HG03139 (cell line): ENCODE data around the gene KRTAP2-1.
"Not testable (repeated sequence)": the region's sequence is repeated elsewhere in the genome, so short reads cannot be mapped to it uniquely, and the experiment has no call there.

Experiments used
- ATAC-seq: cut with Tn5 transposase; IDR thresholded peaks from one replicate; pipeline ENCODE4 v1.9.1; 2021; ENCODE audit not compliant: unreplicated experiment

Gene KRTAP2-1

GRCh38 chr17:41058741-41059140 is 11.6 kb upstream of the KRTAP2-1 start:
- no peak for ATAC-seq

GRCh38 chr17:41057547-41057946 is 10.4 kb upstream of the KRTAP2-1 start:
- ATAC-seq = no peak

GRCh38 chr17:41055130-41055529 is 8.0 kb upstream of the KRTAP2-1 start, which contains the start of gene KRTAP2-2:
TSS of gene KRTAP2-2 (minus strand) at chr17:41055230. CDS start at chr17:41055211, 19 bp downstream.
- ATAC-seq = not testable (repeated sequence)

DNA sequence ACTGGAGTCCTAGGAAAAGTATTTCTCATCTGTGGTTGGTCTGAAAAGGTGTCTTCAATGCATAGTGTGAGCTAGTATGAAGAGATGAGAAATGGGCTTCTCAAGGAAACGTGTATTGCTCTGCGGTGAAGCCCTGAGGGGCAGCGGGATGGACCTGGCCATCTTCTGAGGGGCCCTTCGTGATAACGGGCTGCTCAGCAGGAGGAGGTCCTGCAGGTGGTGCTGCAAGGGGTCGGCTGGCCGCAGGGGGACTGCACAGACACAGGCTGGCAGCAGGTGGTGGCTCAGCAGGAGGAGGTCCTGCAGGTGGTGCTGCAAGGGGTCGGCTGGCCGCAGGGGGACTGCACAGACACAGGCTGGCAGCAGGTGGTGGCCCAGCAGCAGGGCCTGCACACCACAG is 7.4 kb upstream of the KRTAP2-1 start:
- not testable (repeated sequence) for ATAC-seq

- ATAC-seq = no peak
Measured at GRCh38 chr17:41054025-41054424, 6.9 kb upstream of the KRTAP2-1 start.

DNA sequence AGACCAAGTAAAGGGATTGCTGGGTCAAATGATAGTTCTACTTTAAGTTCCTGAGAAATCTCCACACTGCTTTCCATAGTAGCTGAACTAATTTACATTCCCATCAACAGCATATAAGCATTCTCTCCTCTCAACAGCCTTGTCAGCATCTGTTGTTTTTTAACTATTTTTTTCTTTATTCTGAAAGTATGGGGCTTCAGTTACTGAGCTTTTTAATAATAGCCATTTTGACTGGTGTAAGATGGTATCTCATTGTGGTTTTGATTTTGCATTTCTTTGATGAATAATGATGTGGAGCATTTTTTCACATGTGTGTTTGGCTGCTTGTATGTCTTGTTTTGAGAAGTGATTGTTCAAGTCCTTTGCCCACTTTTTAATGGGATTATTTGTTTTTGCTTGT is 5.5 kb upstream of the KRTAP2-1 start:
- no peak for ATAC-seq

DNA sequence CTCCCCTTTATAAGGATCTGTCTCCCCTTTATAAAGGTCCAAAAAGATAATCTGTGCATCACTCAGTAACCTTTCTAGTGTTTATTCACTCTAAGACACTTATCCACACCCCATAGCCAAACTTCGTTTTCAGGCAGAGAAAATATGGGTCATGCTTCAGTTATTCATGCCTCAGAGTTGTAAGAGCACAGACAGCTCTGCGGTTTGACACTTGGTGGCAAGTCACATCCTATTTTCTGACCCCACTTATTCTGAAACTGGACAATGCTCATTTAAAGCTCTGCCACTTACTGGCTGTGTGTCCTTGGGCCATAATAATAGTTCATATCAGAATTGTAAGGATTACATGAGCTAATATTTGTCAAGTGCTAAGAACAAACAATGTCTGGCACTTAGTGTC is 2.0 kb upstream of the KRTAP2-1 start:
- ATAC-seq = no peak

DNA sequence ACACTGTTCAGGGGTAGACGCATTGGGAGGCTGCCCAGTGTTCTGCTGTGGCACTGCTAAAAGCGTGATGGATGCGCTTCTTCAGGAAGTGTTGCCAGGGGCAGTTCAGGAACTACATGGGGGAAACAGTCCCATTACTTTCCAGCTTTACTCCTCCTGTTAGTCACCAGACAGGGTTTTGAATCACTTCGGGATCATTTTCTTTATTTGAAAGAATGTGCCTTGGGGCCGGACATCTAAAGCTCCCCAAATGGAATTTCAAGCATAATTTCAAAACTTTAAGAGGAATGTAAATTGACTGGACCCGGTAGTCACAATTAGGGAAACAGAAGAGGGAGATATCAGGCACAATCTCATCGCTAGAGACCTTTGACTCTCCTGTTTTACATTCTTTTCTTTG is 1.3 kb upstream of the KRTAP2-1 start:
- no peak for ATAC-seq

GRCh38 chr17:41042953-41043352 is 4.2 kb downstream of the KRTAP2-1 start:
- no peak for ATAC-seq

DNA sequence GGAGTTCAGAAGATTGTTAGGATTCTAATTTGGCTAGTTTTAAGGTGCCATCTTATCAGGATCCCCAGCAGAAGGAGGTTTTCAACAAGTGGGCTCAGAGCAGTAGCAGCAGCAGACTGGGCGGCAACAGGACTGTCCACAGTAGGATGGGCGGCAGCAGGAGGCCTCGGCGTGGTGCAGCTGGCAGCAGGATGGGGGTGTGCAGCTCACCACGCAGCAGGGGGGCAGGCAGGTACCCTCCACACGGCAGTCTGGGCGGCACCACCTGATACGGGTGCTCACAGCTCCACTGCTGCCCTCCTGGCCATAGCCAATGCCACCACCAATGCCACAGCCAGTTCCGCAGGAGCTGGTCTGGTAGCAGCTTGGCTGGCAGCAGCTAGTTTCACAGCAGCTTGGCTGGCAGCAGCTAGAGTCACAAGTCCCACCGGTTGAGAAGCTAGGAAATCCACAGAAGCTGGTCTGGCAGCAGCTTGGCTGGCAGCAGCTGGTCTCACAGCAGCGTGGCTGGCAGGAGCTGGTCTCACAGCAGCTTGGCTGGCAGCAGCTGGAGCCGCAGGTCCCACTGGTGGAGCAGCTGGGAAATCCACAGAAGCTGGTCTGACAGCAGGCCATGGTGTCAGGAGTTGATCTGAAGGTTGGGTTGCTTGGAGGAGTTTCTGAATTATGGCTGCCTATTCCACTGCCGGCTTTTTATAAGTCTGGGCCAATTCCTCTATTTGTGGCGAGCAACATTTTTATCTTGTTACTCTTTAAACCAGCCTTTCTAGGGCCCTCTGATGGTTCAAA is 6.1 kb downstream of the KRTAP2-1 start, which contains the start of gene KRTAP1-1:
KRTAP1-1 (minus strand) TSS at position 668 of the 789 bp plus-strand sequence; CDS start at position 615, 53 bp downstream.
- not testable (repeated sequence) for ATAC-seq

GRCh38 chr17:41037853-41038350 is 9.2 kb downstream of the KRTAP2-1 start:
- ATAC-seq = no peak

DNA sequence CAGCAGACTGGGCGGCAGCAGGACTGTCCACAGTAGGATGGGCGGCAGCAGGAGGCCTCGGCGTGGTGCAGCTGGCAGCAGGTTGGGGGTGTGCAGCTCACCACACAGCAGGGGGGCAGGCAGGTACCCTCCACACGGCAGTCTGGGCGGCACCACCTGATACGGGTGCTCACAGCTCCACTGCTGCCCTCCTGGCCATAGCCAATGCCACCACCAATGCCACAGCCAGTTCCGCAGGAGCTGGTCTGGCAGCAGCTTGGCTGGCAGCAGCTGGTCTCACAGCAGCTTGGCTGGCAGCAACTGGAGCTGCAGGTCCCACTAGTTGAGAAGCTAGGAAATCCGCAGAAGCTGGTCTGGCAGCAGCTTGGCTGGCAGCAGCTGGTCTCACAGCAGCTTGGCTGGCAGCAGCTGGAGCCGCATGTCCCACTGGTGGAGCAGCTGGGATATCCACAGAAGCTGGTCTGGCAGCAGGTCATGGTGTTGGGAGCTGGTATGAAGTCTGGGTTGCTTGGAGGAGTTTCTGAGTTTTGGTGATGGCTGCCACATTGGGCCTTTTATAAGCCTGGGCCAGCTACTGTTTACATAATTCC is 12.7 kb downstream of the KRTAP2-1 start, which contains the start of gene KRTAP1-3:
KRTAP1-3 (minus strand) TSS at position 529 of the 590 bp plus-strand sequence; CDS start at position 476, 53 bp downstream.
- not testable (repeated sequence) for ATAC-seq

DNA sequence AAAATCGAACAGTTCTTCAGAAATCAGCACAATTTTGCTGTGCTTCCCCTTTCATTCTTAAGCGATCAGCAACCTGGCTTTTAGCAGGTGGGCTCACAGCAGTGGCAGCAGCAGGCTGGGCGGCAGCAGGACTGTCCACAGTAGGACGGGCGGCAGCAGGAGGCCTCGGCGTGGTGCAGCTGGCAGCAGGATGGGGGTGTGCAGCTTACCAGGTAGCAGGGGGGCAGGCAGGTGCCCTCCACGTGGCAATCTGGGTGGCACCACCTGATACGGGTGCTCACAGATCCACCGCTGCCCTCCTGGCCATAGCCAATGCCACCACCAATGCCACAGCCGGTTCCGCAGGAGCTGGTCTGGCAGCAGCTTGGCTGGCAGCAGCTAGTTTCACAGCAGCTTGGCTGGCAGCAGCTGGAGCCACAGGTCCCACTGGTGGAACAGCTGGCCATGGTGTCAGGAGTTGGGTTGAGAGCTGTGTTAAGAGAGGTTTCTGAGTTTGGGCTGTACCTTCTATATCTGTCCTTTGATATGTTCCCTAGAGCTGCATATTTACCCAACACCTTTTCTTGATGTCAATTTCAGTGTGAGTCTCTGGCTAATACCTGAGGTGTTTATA is 17.4 kb downstream of the KRTAP2-1 start, which contains the start of gene KRTAP1-4:
KRTAP1-4 (minus strand) TSS at position 563 of the 613 bp plus-strand sequence; CDS start at position 446, 117 bp downstream.
- no peak for ATAC-seq

GRCh38 chr17:41026715-41027471 is 20.2 kb downstream of the KRTAP2-1 start, which contains the start of gene KRTAP1-5:
TSS of gene KRTAP1-5 (minus strand) at chr17:41027208. CDS start at chr17:41027155, 53 bp downstream.
- no peak for ATAC-seq

- ATAC-seq = no peak
Measured at GRCh38 chr17:41024697-41025096, 22.4 kb downstream of the KRTAP2-1 start.

- no peak for ATAC-seq
Measured at GRCh38 chr17:41020336-41020735, 26.8 kb downstream of the KRTAP2-1 start.

- ATAC-seq = no peak
Measured at GRCh38 chr17:41019415-41019814, 27.7 kb downstream of the KRTAP2-1 start.

- no peak for ATAC-seq
Measured at GRCh38 chr17:41018541-41018940, 28.6 kb downstream of the KRTAP2-1 start.

- ATAC-seq = no peak
Measured at GRCh38 chr17:41016578-41017215, 30.4 kb downstream of the KRTAP2-1 start.

DNA sequence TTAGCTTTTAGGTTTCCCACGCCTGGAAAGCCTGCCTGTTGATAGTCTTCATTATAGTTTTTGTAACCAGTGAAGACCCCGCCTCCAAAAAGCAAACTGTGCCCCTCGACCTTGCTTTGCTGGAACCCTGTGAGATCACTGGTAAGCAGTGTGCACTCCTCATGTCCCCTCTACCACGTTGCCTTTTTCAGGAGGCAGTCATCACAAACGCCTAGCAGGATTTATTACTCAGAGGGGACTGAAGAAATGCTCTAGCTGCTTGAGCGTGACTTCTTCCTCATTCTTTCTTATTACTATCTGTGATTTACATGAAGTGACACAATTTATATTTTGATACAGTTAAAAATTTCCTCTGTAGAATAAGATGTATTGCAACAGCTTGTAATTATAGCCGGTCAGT is 31.7 kb downstream of the KRTAP2-1 start:
- no peak for ATAC-seq
